SH-SY5Y (cell line): ENCODE measurements around the gene PPP2R2C.

Source experiments
- GATA2 ChIP-seq: IDR thresholded peaks from 2 replicates; pipeline ENCODE4 v1.6.1; 2011; ENCODE audit warnings: mild to moderate bottlenecking, low read depth, low read length
- GATA3 ChIP-seq: IDR thresholded peaks from 2 replicates; pipeline ENCODE4 v1.6.1; 2011; ENCODE audit warnings: low read depth, mild to moderate bottlenecking, low read length, moderate library complexity

- TF ChIP-seq GATA3: no peak
- TF ChIP-seq GATA2: no peak
These were observed 51.4 kb downstream of the PPP2R2C start for GRCh38 chr4:6420972-6421371.
